ENCODE measurements around the gene NIPAL4. TPM values are rescaled to one million over a fixed set of nuclear protein-coding genes. Genes with fewer than 3 reads are reported as not detected.
A peak's percentile ranks its signal among the peaks of the same experiment; 100 is the strongest.

Gene NIPAL4
- total RNA-seq, 5 donors from 2014 or later (not counting 1 experiment from before 2014, with no cell fraction given), result 0.06 to 0.49 (median 0.08) TPM; not detected in 1

DNA sequence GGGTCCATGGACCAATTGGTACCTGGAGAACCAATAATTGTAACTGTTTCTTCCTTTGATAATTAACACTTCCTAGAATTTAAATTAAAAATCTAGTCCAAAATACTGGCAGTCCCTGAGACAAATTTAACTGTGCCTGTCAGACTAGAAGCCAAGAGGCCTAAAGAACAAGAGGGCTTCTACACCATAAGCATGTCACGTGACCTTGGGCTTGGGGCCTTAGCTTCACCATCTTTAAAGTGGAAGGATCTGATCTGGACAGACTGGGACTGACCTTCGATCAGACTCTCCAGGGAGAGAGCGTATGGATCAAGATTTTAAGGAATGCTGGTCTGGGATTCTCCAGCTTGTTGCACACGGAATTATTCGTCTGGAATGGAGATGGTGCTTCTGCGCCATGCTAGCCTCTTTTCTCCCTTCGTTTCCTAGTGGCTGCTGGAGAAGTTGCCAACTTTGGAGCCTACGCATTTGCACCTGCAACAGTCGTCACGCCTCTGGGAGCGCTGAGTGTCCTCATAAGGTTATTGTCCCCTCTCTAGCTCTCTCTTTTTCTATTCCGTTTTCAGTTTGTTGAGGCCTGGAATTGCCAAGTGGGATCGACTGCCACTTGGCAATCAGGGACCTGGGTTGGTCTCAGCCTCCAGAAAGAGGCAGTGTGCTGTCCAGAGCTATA, 8.4 kb downstream of the NIPAL4 start:
- H3K27ac Mint-ChIP-seq, result no peak overlapping the region
- H3K9me3 Mint-ChIP-seq, result no peaks in the 10 kb centered on the region
- no peak overlapping the region for H3K4me3 Mint-ChIP-seq
- peaks cover 6 to 12% (median 7%) of the 10 kb centered on the region in 3 donors for H3K4me1 Mint-ChIP-seq
- CTCF ChIA-PET, result interaction anchor here in 1 of 2 donors (0.5 kb wide), 1 partner anchor 249 kb away, joined by 3 read pairs; no protein-coding TSS in a partner anchor
- ATAC-seq (replicated peaks in 1 of 4), result no peak
- H3K9me3 ChIP-seq, result no peaks in the 10 kb centered on the region
- POLR2A ChIA-PET, result no interaction called here
- H3K27ac ChIP-seq (ENCODE audit: low read length), result no peak overlapping the region
- 95% methylated on average over 13 of the region's 13 CpGs for WGBS (ENCODE audit: insufficient coverage)
- peaks cover 0 to 16% of the 10 kb centered on the region in 2 donors for H3K27me3 Mint-ChIP-seq
- no peaks in the 10 kb centered on the region for H3K36me3 ChIP-seq (ENCODE audit: control insufficient read depth in 2 of 2, extremely low read depth in 1 of 2, insufficient read depth in 1 of 2, low read length in 1 of 2)
- DNase-seq, result no peak
- peaks cover 0 to 4% of the 10 kb centered on the region in 2 experiments for H3K4me1 ChIP-seq (ENCODE audit: control insufficient read depth in 1 of 2, extremely low read depth in 1 of 2, insufficient read depth in 2 of 2, low read length in 2 of 2)
- no peaks in the 10 kb centered on the region for H3K27me3 ChIP-seq (replicated peaks in 1 of 2; ENCODE audit: control insufficient read depth in 2 of 2, extremely low read depth in 1 of 2, insufficient read depth in 2 of 2, low read length in 1 of 2)
- peaks cover 13% of the 10 kb centered on the region for H3K36me3 Mint-ChIP-seq
- H3K4me3 ChIP-seq (ENCODE audit: control insufficient read depth in 1 of 2, extremely low read depth in 1 of 2, low read length in 1 of 2), result no peak overlapping the region

DNA sequence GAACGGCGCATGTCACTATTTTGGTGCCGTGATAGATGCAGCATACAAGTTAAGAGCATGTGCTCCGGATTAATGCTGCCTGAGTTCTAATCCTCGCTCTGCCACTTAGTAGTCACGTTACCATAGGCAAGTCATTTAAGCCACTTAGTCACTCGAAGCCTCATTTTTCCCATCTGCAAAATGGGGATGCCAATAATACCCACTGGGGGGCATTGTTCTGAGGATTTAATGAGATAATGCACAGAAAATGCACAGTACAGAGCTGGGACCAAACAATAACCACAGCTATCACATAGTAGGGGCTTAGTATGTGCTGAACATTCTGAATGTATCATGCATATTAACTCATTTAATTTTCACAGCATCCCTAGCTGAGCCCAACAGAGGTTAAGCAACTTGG, 9.1 kb downstream of the NIPAL4 start:
- no peaks in the 10 kb centered on the region for H3K36me3 ChIP-seq (ENCODE audit: control insufficient read depth in 2 of 2, extremely low read depth in 1 of 2, insufficient read depth in 1 of 2, low read length in 1 of 2)
- ChIA-PET POLR2A (no interaction called here), CTCF (interaction anchor here in 1 of 2 donors (0.5 kb wide), 1 partner anchor 248 kb away, joined by 3 read pairs; no protein-coding TSS in a partner anchor)

DNA sequence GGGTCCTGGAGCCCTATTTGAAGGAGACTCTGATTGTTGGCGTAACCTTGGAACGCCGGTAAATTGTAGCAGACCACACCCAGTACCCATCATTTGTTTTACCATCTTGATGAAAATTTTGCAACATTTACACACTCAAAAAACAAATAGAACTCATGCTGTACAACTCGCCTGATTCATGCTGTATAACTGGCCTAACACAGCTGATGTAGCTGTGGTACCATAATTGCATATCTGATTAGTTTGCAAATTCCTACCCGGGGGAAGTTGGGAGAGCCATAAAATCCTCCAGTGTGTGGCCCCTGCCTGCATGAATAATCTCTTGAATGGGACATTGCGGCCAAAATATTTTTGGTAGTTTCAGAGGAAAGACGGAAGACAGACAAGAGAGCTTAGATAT, 9.7 kb downstream of the NIPAL4 start:
- H3K4me1 ChIP-seq (ENCODE audit: control insufficient read depth in 1 of 2, extremely low read depth in 1 of 2, insufficient read depth in 2 of 2, low read length in 2 of 2), result no peaks in the 10 kb centered on the region
- ChIA-PET POLR2A (no interaction called here), CTCF (no interaction called here)
- H3K27me3 Mint-ChIP-seq, result peaks cover 0 to 8% of the 10 kb centered on the region in 2 donors
- DNase-seq (no peak), ATAC-seq (replicated peaks in 1 of 4) (no peak)
- no peaks in the 10 kb centered on the region for H3K9me3 Mint-ChIP-seq
- H3K4me3 Mint-ChIP-seq, result no peak overlapping the region
- peaks cover 13% of the 10 kb centered on the region for H3K36me3 Mint-ChIP-seq
- H3K27ac Mint-ChIP-seq, result peak overlapping the region in 1 of 2 donors; percentile 20
- no peak overlapping the region for H3K4me3 ChIP-seq (ENCODE audit: control insufficient read depth in 1 of 2, extremely low read depth in 1 of 2, low read length in 1 of 2)
- no peaks in the 10 kb centered on the region for H3K36me3 ChIP-seq (ENCODE audit: control insufficient read depth in 2 of 2, extremely low read depth in 1 of 2, insufficient read depth in 1 of 2, low read length in 1 of 2)
- H3K9me3 ChIP-seq, result no peaks in the 10 kb centered on the region
- peaks cover under 1 to 1% (median 1%) of the 10 kb centered on the region in 3 donors for H3K4me1 Mint-ChIP-seq
- WGBS (ENCODE audit: insufficient coverage), result 84% methylated on average over 5 of the region's 7 CpGs
- H3K27me3 ChIP-seq (replicated peaks in 1 of 2; ENCODE audit: control insufficient read depth in 2 of 2, extremely low read depth in 1 of 2, insufficient read depth in 2 of 2, low read length in 1 of 2), result no peaks in the 10 kb centered on the region
- H3K27ac ChIP-seq (ENCODE audit: low read length), result no peak overlapping the region

More for the DNA sequence above, 9.1 kb downstream of the NIPAL4 start:
- peaks cover 13% of the 10 kb centered on the region for H3K36me3 Mint-ChIP-seq
- 97% methylated on average over 5 of the region's 7 CpGs for WGBS (ENCODE audit: insufficient coverage)
- ATAC-seq (replicated peaks in 1 of 4) (no peak), DNase-seq (no peak)
- peaks cover 6 to 8% (median 7%) of the 10 kb centered on the region in 3 donors for H3K4me1 Mint-ChIP-seq
- Histone ChIP-seq H3K27me3 (replicated peaks in 1 of 2; ENCODE audit: control insufficient read depth in 2 of 2, extremely low read depth in 1 of 2, insufficient read depth in 2 of 2, low read length in 1 of 2) (no peaks in the 10 kb centered on the region), H3K4me3 (ENCODE audit: control insufficient read depth in 1 of 2, extremely low read depth in 1 of 2, low read length in 1 of 2) (no peak overlapping the region), H3K4me1 (ENCODE audit: control insufficient read depth in 1 of 2, extremely low read depth in 1 of 2, insufficient read depth in 2 of 2, low read length in 2 of 2) (peaks cover 0 to 3% of the 10 kb centered on the region in 2 experiments), H3K9me3 (no peaks in the 10 kb centered on the region), H3K27ac (ENCODE audit: low read length) (no peak overlapping the region)
- no peak overlapping the region for H3K27ac Mint-ChIP-seq
- peaks cover 0 to 11% of the 10 kb centered on the region in 2 donors for H3K27me3 Mint-ChIP-seq
- H3K9me3 Mint-ChIP-seq, result no peaks in the 10 kb centered on the region
- no peak overlapping the region for H3K4me3 Mint-ChIP-seq

DNA sequence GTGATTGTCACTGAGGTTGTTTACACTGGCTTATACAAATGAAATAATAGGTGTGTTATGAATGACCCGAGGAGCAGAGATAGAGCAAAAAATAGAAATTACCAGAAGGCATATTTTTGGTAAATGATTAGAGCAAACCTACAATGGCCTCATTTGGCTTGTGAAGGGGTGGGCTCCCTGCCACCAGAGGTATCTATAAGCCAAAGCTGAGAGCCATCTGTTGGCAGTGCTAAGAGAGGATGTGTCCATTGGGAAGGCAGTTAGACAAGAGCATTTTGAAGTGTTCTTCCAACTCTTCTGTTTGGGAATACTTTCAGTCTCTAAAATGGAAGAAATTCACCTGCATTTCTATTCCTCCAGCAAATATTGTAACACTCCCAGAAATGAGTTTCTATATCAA, 10.6 kb downstream of the NIPAL4 start:
- no peak overlapping the region for H3K27ac ChIP-seq (ENCODE audit: low read length)
- H3K36me3 ChIP-seq (ENCODE audit: control insufficient read depth in 2 of 2, extremely low read depth in 1 of 2, insufficient read depth in 1 of 2, low read length in 1 of 2), result no peaks in the 10 kb centered on the region
- H3K4me3 ChIP-seq (ENCODE audit: control insufficient read depth in 1 of 2, extremely low read depth in 1 of 2, low read length in 1 of 2), result no peak overlapping the region
- Mint-ChIP-seq H3K9me3 (no peaks in the 10 kb centered on the region), H3K27me3 (peaks cover 0 to 7% of the 10 kb centered on the region in 2 donors), H3K4me3 (no peak overlapping the region), H3K4me1 (no peaks in the 10 kb centered on the region), H3K27ac (no peak overlapping the region), H3K36me3 (peaks cover 16% of the 10 kb centered on the region)
- H3K27me3 ChIP-seq (replicated peaks in 1 of 2; ENCODE audit: control insufficient read depth in 2 of 2, extremely low read depth in 1 of 2, insufficient read depth in 2 of 2, low read length in 1 of 2), result no peaks in the 10 kb centered on the region
- H3K4me1 ChIP-seq (ENCODE audit: control insufficient read depth in 1 of 2, extremely low read depth in 1 of 2, insufficient read depth in 2 of 2, low read length in 2 of 2), result no peaks in the 10 kb centered on the region
- DNase-seq (no peak), ATAC-seq (replicated peaks in 1 of 4) (no peak)
- ChIA-PET CTCF (no interaction called here), POLR2A (no interaction called here)
- H3K9me3 ChIP-seq, result no peaks in the 10 kb centered on the region
- 80% methylated on average over 1 of the region's 1 CpG for WGBS (ENCODE audit: insufficient coverage)

DNA sequence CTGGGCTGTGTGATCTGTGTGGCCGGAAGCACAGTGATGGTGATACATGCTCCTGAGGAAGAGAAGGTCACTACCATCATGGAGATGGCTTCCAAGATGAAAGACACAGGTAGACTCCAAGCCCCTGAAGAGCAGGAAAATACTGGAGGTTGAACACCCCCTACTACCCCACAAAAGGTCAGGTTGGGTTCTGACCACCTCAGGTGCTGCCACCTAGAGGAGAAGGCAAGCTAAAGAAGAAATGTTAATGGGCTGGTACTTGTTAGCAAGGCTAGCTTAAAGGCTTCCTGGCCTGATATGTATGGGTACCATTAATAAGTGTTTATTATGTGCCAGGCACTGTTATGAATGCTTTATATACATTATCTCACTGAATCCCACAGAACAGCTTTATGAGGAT, 11.7 kb downstream of the NIPAL4 start:
- DNase-seq, result no peak
- CTCF ChIA-PET, result interaction anchor here (0.6 to 1.0 kb wide), 8 partner anchors 12 to 247 kb away, joined by 3 to 5 read pairs (median 4); partner anchors contain the start of gene NIPAL4 (in 1 of the 2)

DNA sequence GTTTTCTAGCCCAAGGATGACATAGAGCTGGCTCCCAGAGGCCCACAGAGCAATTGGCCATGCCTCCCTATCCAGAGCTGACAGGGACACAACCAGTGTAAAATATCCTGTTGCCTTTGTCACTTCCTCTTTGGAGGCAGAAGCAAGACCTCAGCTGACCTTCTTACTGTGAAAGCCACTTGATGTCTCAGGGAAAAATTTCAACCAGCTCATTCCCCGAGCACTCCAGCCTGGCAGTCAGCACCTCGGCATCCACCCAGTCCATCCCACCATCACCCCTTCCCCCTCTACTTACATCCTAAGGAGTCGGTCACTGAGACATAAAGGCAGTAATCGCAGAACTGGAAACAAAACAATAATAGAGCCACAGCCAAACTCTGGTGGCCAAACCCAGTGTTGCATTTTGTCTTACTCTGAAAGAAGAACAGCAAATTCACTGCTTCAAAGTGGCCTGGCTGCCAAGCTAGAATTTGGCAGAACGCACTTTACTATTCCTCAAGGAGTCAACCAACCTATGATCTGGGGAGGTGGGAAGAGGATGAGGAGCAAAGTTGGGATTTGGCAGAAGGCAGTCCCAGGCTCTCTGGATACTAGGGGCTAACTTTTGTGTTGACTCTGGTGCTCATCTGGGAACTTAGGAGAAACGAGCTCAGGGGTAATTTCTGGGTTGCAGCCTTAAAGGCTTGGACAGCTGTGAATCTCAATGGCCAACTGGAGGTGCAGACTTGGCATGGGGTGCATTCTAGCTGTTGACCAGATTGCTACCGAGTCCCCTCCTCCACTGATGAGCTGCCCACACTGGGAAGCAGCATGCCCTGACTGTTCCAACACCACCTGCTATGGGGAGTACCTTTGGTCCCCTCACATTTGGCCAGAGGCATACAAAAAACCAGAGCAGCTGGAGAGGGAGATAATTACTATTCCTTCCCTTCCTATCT, 13.6 kb downstream of the NIPAL4 start:
- no peaks in the 10 kb centered on the region for H3K27me3 ChIP-seq (replicated peaks in 1 of 2; ENCODE audit: control insufficient read depth in 2 of 2, extremely low read depth in 1 of 2, insufficient read depth in 2 of 2, low read length in 1 of 2)
- WGBS (ENCODE audit: insufficient coverage), result 78% methylated on average over 4 of the region's 7 CpGs
- Mint-ChIP-seq H3K27ac (no peak overlapping the region), H3K4me3 (no peak overlapping the region), H3K27me3 (no peaks in the 10 kb centered on the region), H3K9me3 (no peaks in the 10 kb centered on the region), H3K4me1 (peaks cover 0 to 15% (median under 1%) of the 10 kb centered on the region in 3 donors), H3K36me3 (peaks cover 25% of the 10 kb centered on the region)
- no peaks in the 10 kb centered on the region for H3K4me1 ChIP-seq (ENCODE audit: control insufficient read depth in 1 of 2, extremely low read depth in 1 of 2, insufficient read depth in 2 of 2, low read length in 2 of 2)
- ATAC-seq (replicated peaks in 1 of 4) (no peak), DNase-seq (no peak)
- no peaks in the 10 kb centered on the region for H3K9me3 ChIP-seq
- H3K27ac ChIP-seq (ENCODE audit: low read length), result no peak overlapping the region
- ChIA-PET CTCF (no interaction called here), POLR2A (interaction anchor here in 1 of 2 donors (0.5 kb wide), 1 partner anchor 524 kb away, joined by 3 read pairs; no protein-coding TSS in a partner anchor)
- no peak overlapping the region for H3K4me3 ChIP-seq (ENCODE audit: control insufficient read depth in 1 of 2, extremely low read depth in 1 of 2, low read length in 1 of 2)
- peaks cover 0 to 5% of the 10 kb centered on the region in 2 donors for H3K36me3 ChIP-seq (ENCODE audit: control insufficient read depth in 2 of 2, extremely low read depth in 1 of 2, insufficient read depth in 1 of 2, low read length in 1 of 2)

More for the DNA sequence above, 11.7 kb downstream of the NIPAL4 start:
- H3K36me3 ChIP-seq (ENCODE audit: control insufficient read depth in 2 of 2, extremely low read depth in 1 of 2, insufficient read depth in 1 of 2, low read length in 1 of 2), result peaks cover 0 to 2% of the 10 kb centered on the region in 2 donors
- H3K27me3 ChIP-seq (replicated peaks in 1 of 2; ENCODE audit: control insufficient read depth in 2 of 2, extremely low read depth in 1 of 2, insufficient read depth in 2 of 2, low read length in 1 of 2), result no peaks in the 10 kb centered on the region
- no peaks in the 10 kb centered on the region for H3K9me3 Mint-ChIP-seq
- no peaks in the 10 kb centered on the region for H3K9me3 ChIP-seq
- ATAC-seq (replicated peaks in 1 of 4), result no peak
- H3K27ac ChIP-seq (ENCODE audit: low read length), result no peak overlapping the region
- no peak overlapping the region for H3K4me3 Mint-ChIP-seq
- POLR2A ChIA-PET, result interaction anchor here in 1 of 2 donors (0.6 kb wide), 1 partner anchor 25 kb away, joined by 11 read pairs; no protein-coding TSS in a partner anchor
- H3K4me1 Mint-ChIP-seq, result no peaks in the 10 kb centered on the region
- H3K27ac Mint-ChIP-seq, result no peak overlapping the region
- no peak overlapping the region for H3K4me3 ChIP-seq (ENCODE audit: control insufficient read depth in 1 of 2, extremely low read depth in 1 of 2, low read length in 1 of 2)
- peaks cover 16% of the 10 kb centered on the region for H3K36me3 Mint-ChIP-seq
- H3K4me1 ChIP-seq (ENCODE audit: control insufficient read depth in 1 of 2, extremely low read depth in 1 of 2, insufficient read depth in 2 of 2, low read length in 2 of 2), result no peaks in the 10 kb centered on the region
- WGBS (ENCODE audit: insufficient coverage), result no CpG with 5 or more reads among the region's 1 CpG
- no peaks in the 10 kb centered on the region for H3K27me3 Mint-ChIP-seq
